ENCODE data around the gene ODAM.
"Not testable (repeated sequence)": the region's sequence is repeated elsewhere in the genome, so short reads cannot be mapped to it uniquely, and the experiment has no call there.

Gene ODAM

DNA sequence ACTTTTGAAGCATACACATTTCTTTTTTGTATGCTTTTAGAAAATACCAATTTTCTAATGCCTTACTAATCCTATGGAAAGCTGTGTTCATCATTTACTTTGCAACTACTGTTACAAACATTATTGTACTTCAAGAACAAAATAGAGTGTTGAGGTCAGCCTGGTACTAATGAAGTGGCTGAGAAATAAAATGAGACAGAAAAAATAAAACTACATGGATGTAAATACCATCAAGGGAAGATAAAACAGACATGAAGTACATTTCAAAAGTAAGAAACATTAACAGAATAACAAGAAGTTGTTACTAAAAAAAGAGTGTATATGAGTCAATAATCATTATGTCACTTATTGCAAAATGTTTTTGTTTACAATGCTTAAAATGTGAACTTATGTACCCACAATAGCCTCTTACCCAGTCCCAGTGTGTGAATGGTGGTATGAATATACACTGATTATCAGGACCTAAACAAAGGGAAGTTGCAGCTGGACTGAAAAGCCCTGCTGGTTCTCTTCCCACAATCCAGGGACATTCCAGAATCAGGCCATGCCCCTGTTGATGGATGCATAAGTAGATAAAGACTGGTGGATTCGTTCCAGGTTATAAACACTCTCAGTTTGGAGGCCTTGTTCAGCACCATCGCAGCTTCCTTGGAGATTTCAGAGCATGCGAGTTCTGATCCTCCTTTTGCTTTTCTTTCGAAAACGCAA, 44.5 kb downstream of the ODAM start:
- Histone ChIP-seq H3K27me3 (ENCODE audit: insufficient read depth, low read length) (no peaks in the 10 kb centered on the region), H3K4me1 (ENCODE audit: insufficient read depth, low read length) (no peaks in the 10 kb centered on the region), H3K9me3 (ENCODE audit: low read length) (no peaks in the 10 kb centered on the region), H2AFZ (ENCODE audit: low read depth, low read length) (no peak overlapping the region), H3K36me3 (ENCODE audit: insufficient read depth, low read length) (no peaks in the 10 kb centered on the region), H3K4me3 (ENCODE audit: low read length) (no peak overlapping the region)

- not testable (repeated sequence) for H3K27me3 ChIP-seq (ENCODE audit: insufficient read depth, low read length); H2AFZ ChIP-seq (ENCODE audit: low read depth, low read length); H3K9me3 ChIP-seq (ENCODE audit: low read length); H3K4me3 ChIP-seq (ENCODE audit: low read length); H3K4me1 ChIP-seq (ENCODE audit: insufficient read depth, low read length); H3K36me3 ChIP-seq (ENCODE audit: insufficient read depth, low read length)
Observed at GRCh38 chr4:70242297-70242696, 46.8 kb downstream of the ODAM start, which contains the start of gene CSN3. TSS of gene CSN3 (plus strand) at chr4:70242597. CDS start at chr4:70244820, 2,223 bp downstream.

DNA sequence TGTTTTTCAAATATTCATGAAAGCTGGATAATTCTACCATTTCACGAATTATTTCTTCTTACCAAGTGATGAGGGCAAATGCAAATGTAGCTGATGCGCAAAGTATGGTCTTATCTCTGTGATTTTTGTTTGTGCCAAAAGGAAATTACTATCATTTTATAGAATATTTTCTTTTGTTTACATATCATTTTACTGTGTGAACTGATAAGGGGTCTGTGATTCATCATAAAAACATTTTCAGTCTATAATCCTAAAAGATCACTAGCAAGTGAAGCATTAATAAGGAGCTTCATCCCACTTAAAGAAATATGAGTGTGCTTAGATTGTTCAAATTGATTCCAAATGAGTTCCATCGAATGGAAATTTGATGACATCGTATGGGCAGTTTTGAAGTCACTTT, 47.6 kb downstream of the ODAM start:
- no peak overlapping the region for H3K4me3 ChIP-seq (ENCODE audit: low read length)
- no peaks in the 10 kb centered on the region for H3K36me3 ChIP-seq (ENCODE audit: insufficient read depth, low read length)
- no peaks in the 10 kb centered on the region for H3K27me3 ChIP-seq (ENCODE audit: insufficient read depth, low read length)
- no peaks in the 10 kb centered on the region for H3K4me1 ChIP-seq (ENCODE audit: insufficient read depth, low read length)
- no peak overlapping the region for H2AFZ ChIP-seq (ENCODE audit: low read depth, low read length)
- no peaks in the 10 kb centered on the region for H3K9me3 ChIP-seq (ENCODE audit: low read length)

GRCh38 chr4:70251250-70251944, 55.9 kb downstream of the ODAM start:
- no peaks in the 10 kb centered on the region for H3K36me3 ChIP-seq (ENCODE audit: insufficient read depth, low read length)
- no peaks in the 10 kb centered on the region for H3K27me3 ChIP-seq (ENCODE audit: insufficient read depth, low read length)
- no peaks in the 10 kb centered on the region for H3K9me3 ChIP-seq (ENCODE audit: low read length)
- no peak overlapping the region for H3K4me3 ChIP-seq (ENCODE audit: low read length)
- H2AFZ ChIP-seq (ENCODE audit: low read depth, low read length), result no peak overlapping the region
- no peaks in the 10 kb centered on the region for H3K4me1 ChIP-seq (ENCODE audit: insufficient read depth, low read length)

DNA sequence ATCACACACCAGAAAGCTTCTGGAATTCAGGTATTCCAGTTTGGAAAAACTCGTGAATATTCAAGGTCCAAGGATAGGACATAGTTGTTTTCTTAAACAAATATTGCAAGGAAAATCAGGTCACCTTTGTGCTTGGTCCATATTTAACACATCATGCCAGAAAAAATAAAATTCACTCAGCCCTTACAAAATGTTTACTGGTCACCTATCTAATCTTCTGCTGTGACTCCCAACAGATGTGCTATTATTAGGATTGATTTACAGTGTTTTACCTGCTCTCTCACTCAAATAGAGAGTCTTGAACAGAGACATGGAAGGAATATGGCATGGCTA, 56.4 kb downstream of the ODAM start:
- H3K27me3 ChIP-seq (ENCODE audit: insufficient read depth, low read length), result no peaks in the 10 kb centered on the region
- H3K4me1 ChIP-seq (ENCODE audit: insufficient read depth, low read length), result no peaks in the 10 kb centered on the region

More for the DNA sequence above, 56.4 kb downstream of the ODAM start:
- Histone ChIP-seq H3K36me3 (ENCODE audit: insufficient read depth, low read length) (no peaks in the 10 kb centered on the region), H2AFZ (ENCODE audit: low read depth, low read length) (no peak overlapping the region), H3K4me3 (ENCODE audit: low read length) (no peak overlapping the region), H3K9me3 (ENCODE audit: low read length) (no peaks in the 10 kb centered on the region)
